Epidermal melanocyte (primary cell): Measurements from ENCODE around the gene DHCR7.

Experiments used
- DNase-seq: peaks from one replicate; pipeline ENCODE4 v3.0.0; 2011; ENCODE audit warnings: low spot score; ENCODE audit not compliant: insufficient read length

Gene DHCR7

GRCh38 chr11:71458146-71459070 lies 10.2 kb upstream of the DHCR7 start:
- DNase-seq, result no peak

DNA sequence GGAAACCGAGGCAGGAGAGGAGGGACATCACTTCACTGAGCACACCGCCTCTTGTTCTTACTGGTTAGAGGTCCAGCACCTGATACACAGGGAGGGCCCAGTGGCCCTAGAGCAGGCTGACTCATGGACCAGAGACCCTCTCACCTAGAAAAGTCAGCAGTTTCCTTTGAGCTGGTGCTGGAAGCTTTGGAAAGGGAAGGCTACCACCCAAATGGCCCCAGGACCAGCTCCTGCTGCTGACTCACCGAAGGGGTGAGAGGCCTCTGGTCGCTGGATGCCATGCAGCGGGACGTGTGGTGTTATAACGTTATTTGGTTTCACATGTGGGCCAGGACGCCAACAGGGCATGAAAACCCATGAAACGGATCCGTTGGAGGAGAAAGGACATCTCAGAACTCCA lies 8.6 kb upstream of the DHCR7 start:
- no peak for DNase-seq

- DNase-seq, result no peak
Measured at GRCh38 chr11:71456294-71456693, 8.1 kb upstream of the DHCR7 start.

- no peak for DNase-seq
Measured at GRCh38 chr11:71454470-71455113, 6.4 kb upstream of the DHCR7 start.

GRCh38 chr11:71453918-71454304 lies 5.7 kb upstream of the DHCR7 start:
- DNase-seq, result no peak

GRCh38 chr11:71453037-71453917 lies 5.1 kb upstream of the DHCR7 start, which contains the start of gene NADSYN1:
Gene NADSYN1 (plus strand): TSS chr11:71453203. CDS start chr11:71453297, 94 bp downstream.
- peak; percentile 93 for DNase-seq

DNA sequence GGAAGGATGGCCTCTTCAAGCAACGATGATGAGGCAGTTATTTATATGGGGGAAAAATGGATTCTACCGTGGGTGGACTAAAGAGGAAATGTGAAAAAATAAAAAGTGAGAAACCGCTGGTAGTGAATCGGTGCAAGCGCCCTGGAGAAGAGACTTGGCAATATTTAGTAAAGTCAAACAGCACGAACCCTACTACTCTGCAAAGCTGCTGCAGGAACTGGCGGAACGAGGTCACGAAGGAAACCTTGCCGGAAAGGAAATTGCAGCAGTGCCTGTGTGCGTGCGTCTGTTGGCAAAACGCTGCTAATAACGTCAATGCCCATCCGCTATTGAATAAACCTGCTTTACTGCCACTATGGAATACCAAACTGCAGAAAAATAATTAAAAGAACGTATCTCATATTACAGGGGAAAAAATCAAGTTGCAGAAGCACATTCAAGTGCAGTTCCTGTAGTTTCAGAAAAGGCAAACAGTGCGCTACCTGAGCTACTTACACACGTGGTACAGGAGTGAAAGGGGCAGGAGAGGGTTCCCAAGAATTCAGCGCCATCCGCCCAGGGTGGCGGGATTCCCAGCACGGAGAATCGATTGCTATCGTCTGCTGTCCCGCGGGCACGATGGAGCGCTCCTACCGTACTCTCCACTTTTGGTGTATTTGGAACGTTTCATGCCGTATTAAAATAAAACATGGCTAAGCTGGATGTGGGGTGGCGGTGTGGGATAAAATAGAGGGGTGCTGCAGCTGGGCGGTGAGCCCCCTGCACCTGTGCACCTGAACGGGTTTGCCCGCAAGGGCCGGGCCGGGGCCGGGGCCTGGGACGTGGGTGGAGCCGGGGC lies 4.2 kb upstream of the DHCR7 start:
- DNase-seq, result no peak

DNA sequence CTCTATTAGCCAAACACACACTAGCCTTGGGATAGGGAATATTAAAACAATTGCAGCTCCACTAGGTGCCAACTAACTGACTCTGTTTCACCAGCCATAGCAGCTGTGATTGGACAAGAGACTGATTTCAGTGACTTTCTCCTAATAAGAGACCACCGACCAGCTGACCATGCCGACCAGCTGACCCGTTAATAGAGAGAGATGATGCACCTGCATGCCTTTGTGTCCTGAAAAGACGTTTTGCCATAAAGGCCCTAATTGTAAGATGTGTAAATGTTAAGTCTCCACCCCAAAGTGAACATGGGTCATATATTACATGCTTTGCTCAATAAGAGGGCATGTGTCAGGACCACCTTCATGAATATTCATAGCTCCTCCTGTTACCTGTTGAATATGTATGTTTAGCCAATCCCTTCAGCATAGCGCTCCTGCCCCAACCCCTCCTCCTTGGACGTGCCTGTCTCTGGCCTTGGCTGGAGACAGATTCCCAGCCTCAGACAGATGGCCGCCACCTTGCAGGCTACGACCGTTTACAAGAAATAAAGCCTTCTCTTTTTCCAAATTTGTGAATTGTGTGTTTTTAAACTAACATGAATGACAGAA lies 3.5 kb upstream of the DHCR7 start:
- DNase-seq, result no peak

- DNase-seq, result no peak
Measured at GRCh38 chr11:71450939-71451338, 2.7 kb upstream of the DHCR7 start.

DNA sequence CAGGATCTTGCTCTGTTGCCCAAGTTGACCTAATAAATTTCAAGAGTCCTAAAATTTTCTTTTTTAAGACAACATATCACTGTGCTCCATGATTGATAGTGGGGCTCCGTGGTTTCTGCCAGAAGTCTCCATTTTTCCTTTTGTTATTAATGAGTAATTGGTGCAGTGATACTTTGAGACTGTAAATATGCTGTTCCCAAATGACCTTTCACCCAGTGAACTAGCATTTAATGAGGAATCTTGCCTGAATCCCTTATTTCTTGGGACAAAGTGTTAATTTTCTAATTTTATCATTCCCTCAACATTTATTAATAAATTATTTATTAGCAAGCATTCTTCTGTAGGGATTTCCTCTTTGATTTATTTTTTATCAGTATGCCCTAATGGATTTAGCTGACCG lies 2.3 kb upstream of the DHCR7 start:
- DNase-seq, result no peak

- DNase-seq, result no peak
Measured at GRCh38 chr11:71449596-71449995, 1.4 kb upstream of the DHCR7 start.

GRCh38 chr11:71447791-71448256 lies 369 bp downstream of the DHCR7 start:
- no peak for DNase-seq

- peak; percentile 23 for DNase-seq
Measured at GRCh38 chr11:71446942-71447688, 1.1 kb downstream of the DHCR7 start.

DNA sequence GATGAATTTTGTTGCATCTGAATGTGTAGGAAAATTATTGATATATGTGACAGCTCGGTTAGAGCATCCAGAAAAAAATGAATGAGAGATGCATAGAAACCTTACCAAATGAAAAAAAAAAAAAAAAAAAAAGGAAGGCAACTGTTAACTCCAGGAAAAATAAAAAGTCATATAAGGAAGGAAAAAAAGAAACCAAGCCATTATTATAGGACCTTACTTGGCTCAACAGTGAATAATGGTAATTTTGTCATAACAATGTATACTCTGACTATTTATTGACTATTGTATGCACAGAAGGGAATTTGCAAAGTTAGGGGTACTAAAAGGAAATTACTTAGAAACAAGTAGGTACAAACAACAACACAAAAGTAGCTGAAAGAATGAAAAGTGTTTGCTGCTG lies 2.0 kb downstream of the DHCR7 start:
- DNase-seq, result no peak

DNA sequence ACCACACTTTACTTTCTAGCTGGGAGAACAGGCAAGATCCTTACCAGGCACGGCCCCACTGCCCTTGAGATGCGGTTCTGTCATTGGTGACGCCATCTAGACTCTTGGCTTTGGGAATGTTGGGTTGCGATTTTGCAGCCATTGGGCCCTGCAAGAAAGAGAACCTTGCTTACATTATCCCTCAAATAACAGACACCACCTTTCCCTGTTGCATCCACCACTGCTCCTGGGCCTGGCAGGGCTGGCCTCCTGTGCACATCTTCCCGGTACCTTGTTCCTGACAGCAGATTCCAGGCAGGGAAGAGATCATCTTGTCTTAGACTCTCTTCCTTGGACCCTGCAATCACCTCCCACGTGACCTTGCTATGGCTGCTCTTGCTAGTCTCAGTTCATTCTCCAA lies 3.4 kb downstream of the DHCR7 start:
- DNase-seq, result no peak

- no peak for DNase-seq
Measured at GRCh38 chr11:71443736-71444445, 4.3 kb downstream of the DHCR7 start.

DNA sequence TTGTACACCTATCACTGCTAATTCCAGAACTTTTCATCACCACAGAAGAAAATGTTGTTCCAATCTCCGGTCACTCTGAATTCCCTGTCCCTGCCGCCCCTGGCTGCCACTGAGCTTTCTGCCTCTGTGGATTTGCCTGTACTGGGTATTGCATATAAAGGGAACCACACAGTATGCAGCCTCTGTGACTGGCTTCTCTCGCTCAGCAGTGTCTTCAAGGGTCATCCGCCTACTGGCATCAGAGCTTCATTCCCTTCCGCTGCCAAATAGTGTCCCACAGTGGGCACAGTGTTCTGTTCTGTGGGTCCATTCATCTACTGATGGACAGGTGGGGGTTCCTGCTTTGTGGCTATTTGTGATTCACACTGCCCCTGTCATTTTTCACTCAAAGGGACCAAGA lies 5.3 kb downstream of the DHCR7 start:
- DNase-seq, result no peak

DNA sequence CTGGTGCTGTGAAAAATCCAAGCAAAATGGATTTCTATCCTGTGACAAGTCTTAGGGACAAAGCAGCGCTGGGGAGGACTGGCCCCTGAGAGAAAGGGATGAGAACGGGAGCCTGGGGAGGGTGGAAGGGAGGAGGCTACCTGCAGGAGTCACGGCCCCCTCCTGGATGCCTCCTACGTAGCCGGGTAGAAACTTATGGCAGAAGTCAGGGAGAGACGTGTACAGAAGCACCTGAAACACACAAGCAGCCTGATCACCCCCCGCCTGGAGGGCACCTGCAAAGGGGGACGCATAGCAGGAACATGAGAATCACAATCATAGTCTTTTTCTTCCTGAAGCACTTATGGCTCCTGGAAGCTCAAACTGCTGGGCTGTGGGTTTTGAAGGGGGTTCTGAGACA lies 6.1 kb downstream of the DHCR7 start:
- DNase-seq, result no peak

DNA sequence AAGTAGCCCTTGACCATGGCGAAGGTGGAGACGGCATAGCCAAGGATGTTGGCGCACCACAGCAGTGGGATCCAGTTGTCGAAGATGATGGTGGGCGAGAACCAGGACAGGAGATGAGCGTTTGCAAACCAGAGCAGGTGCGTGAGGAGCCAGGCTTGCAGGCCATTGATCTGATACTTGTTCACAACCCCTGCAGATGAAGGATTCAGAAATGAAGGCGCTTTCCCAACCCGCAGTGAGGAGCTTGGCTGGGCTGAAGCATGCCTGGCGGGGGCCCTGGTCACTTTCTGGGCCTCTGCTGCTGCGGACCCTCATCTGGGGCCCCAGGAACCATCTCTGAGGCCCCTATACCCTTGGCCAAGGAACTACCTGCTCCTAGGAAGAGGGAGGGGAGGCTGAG lies 6.9 kb downstream of the DHCR7 start:
- DNase-seq, result no peak
